ENCODE measurements around the gene FSTL1. TPM values are rescaled to one million over a fixed set of nuclear protein-coding genes. Genes with fewer than 3 reads are reported as not detected.

FSTL1 gene
- polyA plus RNA-seq, 5 donors, result 451 to 563 (median 556) TPM

DNA sequence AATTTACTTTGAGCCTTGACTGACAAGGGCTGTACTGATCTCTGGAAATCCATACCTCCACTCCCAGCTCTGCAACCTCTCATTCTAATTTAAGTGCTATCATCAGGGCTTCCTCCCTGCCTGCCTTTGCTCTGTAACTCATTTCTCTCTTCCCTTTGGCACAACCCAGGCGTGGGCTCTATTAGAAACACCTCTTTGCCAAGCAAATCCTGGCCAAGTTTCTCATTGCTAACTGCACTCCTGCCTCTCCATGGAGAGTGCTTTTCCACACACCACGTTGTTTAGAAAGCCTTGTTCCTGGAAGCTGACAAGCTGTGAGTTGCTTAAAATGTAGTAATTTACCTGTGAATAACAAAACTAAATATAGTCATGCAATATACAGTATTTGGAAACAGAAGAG is 20.1 kb upstream of the FSTL1 start:
- no peak for DNase-seq

DNA sequence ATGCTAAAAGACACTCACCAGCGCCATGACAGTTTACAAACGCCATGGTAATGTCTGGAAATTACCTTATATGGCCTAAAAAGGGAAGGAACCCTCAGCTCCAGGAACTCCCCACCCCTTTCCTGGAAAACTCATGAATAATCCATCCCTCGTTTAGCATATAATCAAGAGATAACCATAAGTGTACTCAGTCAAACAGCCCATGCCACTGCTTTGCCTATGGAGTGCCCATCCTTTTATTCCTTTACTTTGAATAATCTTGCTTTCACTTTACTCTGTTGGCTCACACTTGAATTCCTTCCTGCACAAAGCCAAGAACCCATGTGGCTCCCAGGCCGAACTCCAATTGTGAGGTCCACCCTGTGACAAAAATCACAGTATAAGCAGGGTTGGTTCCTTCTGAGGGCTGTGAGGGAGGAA is 19.1 kb upstream of the FSTL1 start:
- no peak for DNase-seq

DNA sequence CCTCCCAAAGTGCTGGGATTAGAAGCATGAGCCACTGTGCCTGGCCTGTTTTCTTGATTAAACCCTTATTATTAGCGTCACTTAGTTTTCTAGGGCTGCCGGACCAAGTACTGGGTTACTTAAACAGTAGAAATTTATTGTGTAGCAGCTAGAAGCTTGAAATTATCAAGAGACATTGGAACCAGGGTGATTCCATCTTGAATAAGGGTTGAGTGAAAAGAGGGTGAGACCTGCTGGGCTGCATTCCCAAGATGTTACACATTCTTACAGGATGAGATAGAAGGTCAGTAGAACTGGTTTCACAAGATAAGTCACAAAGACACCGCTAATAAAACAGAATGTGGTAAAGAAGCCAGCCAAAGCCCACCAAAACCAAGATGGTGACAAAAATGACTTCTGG is 18.6 kb upstream of the FSTL1 start:
- no peak for DNase-seq

DNA sequence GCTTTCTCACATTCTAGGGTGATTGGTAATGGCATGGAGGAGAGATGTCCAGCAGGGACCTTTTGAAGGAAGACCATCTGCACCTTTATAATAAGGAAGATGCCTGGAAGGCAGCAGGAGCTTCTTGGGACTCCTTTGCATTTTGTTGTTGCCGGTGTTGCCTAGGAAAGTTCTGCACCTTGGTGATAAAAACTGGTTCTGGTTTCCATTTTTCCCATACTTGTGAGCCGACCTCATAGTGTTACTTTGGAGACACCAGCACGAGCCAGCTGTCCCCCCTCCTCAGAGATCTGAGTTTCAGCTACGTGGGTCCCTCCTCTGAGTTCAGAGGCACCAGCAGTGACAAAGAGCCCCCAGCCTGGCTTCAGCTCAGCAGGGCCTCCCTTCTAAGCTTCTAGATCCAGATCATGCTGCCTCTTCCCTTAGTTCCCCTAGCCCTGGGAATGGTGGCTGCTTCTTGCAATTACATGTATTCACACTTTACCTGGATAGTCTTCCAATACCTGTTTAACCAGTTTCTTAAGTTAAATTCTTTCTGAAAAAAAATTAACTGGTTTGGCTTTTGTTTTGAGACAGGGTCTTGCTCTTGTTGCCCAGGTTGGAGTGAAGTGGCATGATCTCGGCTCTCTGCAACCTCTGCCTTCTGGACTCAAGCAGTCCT is 18.0 kb upstream of the FSTL1 start:
- DNase-seq, result no peak

DNA sequence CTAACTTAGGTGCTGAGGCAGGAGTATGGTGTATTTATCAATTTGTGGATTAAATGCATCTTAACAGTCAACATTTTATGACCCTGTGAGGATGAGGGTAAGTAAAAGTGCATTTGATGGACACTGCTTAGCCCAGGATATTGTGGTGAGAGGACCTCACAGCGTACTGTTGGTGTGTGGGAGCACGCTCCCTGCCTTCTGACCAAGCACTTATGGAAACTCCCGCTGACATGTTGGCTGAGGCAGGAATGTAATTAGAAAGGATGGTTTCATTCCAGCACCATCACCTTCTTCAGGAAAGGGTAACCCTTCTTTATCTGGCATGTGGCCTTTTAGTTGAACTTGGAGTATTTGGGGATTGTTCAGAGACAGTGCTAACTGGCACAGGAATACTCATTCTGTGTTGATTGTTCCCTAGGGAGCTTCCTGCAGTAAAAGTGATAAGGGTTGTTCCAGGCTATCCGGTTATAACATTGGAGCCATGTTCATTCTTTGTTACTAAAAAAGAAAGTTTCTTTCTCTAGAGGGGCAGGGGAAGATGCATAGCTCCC is 11.7 kb upstream of the FSTL1 start:
- no peak for DNase-seq

DNA sequence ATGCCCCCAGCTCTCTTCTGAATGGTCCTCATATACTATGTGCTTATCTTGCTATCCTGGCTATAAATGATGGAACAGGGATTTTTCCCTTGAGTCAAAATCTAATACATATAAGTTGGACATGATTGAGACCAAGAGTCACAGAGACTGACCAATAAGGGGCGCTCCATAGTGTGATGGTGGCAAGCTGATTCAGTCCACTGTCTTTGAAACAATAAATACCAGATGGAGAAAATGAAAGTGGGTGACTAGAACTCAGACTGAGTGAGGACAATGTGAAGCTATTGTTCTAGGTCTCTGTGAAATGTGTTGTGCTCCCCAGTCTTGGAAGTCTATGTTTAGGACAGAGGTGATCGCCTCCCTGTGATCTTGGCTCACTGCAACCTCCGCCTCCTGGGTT is 10.6 kb upstream of the FSTL1 start:
- no peak for DNase-seq

DNA sequence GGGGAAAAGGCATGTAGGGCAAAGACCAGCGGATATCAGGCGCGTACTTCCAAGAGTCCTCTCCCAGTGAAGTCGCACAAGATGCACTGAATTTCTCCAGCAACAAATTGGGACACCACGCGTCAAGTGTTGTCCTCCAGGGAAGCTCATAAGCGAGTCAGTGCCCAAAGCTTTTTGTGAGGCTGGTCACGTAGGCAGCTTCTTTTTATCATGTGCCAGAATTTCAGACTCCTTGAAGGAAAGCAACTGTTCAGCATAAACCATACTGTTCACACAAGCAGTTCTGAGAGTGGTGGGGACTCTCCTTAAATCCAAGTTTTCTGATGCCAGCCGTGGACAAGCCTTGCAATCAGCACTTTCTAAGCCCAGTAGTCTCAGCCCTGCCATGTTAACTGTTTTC is 10.1 kb upstream of the FSTL1 start:
- DNase-seq, result no peak

DNA sequence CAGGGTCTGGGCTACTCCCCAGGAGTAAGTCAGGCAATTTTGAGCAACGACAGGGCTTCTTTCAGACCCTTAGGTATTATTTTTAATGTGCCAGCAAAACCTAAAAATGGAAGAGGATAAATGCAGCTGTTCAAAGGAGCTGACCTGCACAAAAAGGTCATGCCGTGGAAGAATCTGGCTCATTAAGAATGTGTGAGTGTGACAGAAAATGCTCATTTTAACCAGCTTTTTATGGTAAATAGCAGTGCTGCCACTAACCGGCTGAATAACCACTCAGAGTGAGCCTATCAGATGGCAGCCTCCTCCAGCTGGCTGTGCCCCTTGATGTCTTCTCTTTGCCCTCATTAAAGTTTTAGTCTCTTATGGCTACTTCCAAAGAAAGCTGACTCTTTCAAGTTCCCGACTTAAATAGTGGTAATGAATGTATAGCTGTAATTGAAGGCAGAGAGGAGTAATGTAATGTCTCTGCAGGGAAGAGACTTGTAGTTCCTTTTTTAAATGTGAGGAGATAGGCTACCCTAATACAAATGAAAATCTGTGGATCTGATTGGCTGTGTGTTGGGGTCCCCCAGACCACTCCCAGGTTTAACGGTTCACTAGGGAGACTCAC is 9.5 kb upstream of the FSTL1 start:
- DNase-seq, result no peak

DNA sequence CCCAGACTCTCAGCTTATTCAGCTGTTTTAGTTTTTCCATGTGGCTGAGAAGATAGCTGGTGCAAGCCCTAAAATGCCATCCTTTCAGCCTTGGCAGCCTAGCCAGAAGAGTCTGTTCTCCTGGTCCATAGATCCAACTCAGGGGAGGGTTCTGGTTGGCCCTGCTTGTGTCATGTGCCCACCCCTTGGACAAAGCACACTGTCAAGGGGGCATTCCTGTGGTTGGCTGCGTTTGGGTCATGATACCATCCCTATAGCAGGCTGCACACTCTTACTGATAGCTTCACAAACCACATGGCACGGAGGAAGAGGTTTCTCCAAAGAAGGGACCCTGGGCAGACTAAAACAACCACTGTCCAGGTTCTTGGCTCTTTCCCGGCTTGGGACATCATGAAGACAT is 8.4 kb upstream of the FSTL1 start:
- no peak for DNase-seq

DNA sequence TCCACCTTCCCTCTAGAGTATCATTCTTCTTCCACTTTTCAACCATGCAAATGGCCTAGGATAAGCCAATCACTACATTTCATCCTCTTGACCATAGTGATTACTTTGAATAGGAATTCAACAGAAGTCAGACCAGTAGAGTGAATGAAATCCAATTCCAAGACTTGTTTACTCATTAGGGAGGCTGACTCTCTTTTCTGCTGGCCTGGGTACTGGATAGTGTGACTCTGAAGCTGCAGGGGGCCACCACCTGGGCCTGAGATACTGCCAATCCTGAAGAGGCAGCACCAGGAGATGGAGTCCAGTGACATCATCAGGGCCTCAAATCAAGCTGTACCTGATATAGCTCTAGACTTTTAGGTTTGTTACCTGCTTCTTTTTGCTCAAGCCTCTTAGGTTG is 7.0 kb upstream of the FSTL1 start:
- DNase-seq, result no peak

DNA sequence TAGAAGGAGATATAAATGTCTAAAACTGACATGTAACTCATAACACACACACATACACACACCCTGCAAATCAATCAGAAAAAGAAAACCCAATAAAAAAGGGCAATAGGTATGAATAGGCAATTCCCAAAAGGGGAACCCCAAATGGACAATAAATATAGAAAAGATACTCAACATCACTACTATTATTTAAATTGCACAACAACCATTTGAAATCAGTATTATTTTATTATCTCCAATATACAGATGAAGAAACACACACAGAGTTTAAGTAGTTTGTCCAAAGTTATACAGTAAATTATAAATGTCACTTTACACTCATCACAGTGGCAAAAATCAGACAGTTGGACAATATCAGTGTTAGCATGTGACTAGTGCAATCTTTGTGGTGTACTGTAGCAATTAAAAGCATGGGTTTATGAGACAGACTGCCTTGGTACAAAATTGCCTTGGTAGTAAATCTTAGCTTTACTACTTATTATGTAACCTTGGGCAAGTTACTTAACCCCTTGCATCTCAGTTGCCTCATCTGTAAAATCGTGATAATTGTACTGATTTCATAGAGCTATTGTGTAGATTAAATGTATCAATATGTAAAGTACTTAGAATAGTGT is 3.4 kb upstream of the FSTL1 start:
- no peak for DNase-seq

DNA sequence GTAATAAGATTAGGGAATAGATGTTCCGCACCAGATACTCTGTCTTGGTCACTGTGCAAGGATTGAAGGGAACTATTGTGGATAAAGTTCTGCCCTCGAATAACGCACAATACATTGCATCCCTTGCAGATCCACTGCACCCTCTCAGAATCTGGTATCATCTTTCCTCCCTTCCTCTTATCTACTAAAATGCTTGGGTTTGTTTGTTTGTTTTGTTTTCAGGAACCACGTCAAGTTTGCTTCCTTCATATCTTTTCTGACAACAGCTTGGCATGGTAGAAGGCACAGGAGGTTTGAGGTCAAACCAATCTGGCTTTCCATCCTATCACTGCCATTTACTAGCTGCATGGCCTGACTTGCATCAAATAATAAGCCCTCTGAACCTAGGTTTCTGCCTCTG is 2.0 kb upstream of the FSTL1 start:
- DNase-seq, result no peak

DNA sequence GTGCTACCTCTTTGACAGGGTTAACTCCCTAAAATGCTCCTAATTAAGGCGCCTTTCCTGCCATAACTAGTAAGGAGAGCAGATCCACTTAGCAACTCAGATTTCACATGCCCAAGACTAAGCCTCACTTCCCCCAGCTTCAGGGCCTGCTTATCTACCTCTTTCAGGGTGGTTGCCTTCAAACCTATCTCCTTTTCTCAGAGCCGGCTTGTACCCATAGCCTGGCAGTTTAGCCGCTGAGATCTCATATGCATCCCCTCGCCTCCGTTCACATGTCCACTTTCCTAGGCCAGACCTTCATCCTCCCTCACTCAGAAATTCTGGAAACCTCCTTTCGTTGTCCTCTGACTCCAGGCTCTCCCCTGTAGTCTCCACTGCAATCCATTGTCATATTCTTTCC is 1.0 kb upstream of the FSTL1 start:
- DNase-seq, result no peak

DNA sequence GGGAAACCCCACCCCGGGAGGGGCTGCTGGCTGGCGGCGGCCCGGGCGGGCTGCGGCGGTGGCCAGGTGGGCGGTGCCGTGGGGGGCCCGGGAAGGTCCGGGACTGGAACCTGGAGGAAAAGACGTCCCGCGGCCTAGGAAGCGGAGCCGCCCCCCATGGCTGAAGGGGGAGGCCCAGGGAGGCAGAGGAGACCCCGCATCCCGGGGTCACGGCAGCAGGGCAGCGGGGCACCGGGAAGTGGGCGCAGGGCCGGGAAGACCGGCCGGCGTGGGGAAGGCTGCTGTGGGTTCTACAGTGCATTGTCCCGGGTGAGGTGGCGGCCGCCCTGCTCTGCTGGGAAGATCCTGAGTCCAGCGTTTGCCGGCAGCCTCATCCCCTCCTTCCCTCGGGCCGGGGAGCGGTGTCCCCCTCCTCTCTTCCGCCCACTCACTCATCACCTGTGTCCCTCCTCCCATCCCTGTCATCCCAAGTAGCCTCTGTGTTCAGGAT is 525 bp upstream of the FSTL1 start:
- no peak for DNase-seq

DNA sequence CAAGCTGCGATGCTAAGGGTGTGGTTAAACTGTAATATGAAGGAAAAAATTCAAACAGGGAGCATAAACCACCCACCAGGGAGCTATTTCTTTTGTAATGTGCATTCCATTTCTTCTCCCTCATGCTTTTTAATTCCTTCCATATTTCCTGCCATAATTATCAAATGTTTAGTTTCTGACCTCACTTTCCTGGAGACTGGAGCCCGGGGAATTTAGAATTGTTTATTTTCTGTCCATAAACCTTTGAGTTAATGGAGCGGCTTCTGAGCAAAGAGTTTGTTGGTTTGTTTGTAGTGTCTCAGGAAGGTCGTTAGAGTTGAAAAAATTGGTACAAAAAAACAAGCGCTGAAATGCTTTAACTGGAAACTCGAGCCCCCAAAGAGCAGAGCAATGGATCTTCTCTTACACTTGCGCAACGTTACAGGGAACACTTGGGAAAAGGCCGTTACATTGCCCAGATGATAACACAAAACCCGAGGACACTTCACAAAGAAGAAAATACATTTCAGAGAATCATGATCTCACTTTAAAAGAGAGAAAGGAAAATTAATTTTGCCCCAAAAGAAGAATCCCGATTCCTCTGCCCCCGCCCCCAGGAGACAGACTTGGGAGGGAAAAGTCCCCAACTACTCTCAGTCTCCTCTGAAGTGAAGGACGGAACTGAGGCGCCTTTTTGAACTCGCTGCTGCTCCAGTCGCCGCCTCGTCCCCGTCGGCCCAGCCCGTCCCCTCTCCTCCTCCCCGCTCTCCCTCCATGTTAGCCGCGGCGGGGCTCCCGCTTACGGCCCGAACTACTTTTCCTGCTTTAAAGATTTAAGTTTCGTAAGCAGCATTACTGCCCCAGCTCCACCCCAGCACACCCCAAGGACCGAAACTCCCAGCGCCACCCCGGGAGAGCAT is 842 bp downstream of the FSTL1 start:
- peak; percentile 60 to 62 for DNase-seq

DNA sequence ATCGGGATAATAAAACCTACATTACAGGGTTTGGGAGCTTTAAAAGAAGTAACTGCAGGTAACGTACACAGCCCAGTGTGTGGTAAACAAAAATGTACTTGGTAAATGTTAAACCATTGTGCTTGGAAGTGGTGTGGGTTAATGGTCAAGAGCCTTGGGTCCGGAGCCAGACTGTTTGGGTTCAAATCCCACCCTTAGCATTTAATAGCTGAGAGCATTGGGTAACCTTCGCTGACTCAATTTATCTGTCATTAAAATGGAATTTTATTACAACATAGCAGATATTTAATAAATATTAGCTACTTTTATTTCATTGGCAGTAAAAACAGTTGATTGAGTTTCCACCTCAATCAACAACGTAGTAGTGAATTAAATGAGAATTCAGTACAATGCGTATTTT is 1.5 kb downstream of the FSTL1 start:
- no peak for DNase-seq

DNA sequence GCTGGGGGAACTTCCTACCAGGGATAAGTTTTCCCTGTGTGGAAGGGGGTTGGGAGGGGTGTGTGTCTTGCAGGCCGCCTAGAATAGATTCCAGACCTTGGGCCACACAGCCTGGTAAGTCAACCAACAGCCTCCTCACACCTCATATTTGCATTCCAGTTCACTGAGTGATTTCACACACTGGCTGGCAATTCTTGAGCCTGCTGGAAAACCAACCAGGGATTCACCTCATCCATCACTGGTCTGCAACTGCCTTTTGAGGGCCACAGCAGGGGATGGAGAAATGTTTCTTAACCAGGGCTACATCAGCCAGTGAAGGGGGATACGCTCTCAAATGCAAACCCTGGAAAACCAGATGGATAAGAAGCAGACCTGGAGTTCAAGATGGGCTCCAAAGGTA is 2.0 kb downstream of the FSTL1 start:
- no peak for DNase-seq

DNA sequence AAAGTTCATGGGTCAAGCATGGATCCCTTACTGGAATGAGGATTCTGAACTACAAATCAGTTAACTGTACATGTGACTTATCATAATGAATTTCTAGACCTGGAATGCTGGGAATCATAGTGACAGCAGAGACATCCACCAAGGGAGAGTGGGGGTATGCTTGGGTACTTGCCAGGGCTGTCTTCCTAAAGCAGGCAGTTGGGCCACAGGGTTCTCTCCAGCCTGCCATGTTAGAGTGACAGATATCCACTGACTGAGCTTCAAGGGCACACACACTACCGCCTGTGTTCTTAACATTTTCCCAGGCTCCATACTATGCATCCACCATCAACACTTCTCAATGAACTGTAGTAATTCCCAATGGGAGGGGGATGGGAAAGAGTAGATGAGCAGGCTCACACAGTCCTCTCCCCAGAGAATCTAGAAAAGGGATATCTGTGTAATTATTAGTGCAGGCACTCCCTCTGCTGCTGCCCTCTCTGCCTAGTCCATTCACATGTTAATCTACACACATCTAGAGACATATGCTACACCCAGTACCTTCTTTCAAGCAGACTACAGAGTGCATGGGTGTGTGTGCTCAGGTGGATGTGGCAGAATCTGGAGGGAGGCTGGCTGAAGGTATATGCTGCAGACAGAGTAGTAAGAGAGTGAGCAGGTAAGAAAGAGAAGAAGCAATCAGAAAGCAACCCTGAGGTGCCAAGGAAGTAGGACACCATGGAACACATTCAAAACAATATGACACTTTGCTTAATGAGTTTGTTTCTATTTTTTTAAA is 3.7 kb downstream of the FSTL1 start:
- DNase-seq, result no peak

DNA sequence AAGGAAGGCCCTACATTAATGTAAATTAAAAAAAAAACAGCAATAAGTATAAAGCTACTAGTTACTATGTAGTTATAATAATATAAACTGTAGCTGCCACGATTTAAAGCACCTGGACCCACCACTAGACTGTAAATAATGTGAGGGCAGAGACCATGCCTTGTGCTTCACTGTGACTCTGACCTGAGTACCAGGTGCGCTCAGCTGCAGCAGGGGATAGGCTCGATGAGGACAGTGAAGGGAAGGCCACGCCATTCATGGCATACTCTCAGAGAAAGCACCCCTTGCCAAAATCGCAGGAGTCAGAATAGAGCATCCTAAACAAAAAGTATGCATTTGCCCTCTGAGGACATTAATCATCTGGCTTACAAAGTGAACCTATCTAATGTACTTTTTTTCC is 5.1 kb downstream of the FSTL1 start:
- DNase-seq, result no peak

DNA sequence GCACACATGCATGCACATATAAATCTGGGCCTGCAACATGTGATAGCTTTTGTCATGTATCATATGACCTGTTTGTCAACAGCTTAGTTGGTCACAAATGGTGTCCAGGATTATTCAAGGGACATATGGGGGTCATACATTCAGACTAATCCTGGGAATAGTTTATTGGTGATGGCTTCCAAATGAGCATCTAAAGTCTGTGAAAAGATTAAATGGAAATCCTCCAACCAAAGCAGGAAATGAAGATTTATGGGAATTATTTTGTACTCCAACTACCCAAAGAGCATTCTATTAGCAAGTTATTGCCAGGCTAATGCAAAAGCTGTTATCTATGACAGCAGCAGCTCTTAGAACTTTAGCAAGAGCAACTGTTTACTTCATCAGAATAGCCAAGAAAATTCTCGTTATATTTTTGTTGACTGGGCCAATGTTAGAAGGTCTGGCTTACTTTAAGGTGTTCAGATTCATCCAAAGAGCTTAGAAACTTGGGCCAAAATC is 7.1 kb downstream of the FSTL1 start:
- DNase-seq, result no peak

DNA sequence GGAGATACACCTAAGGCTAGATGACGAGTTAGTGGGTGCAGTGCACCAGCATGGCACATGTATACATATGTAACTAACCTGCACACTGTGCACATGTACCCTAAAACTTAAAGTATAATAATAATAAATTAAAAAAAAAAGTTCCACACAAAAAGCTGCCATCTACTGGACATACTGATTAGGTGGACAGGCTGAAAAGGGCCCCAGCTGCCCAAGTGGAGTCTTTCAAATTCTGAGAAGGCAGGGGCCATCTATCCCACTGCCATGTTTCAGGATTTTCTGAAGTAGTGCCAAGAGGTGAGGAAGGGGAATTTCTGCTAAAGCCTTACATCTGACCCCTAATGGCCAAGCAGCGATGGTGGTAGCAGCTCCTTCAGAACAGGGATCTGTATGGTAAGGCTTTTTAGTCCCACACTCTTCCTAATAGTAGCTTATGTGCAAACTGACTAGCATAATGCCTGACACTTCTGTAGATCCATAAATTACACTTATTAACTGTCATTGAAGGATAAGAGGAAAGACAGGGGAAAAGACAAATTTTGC is 7.7 kb downstream of the FSTL1 start:
- DNase-seq, result no peak

Data from right lung (tissue), 5 donors.